IMR-90 (cell line): ENCODE measurements around the gene C1QL4. TPM values are rescaled to one million over a fixed set of nuclear protein-coding genes. Genes with fewer than 3 reads are reported as not detected.

Source experiments
- ATAC-seq: fragments of 200-7000 bp; cut with Tn5 transposase; 2 replicates; pipeline ENCODE4 v1.9.1; 2020; ENCODE audit warnings: low read depth, mild to moderate bottlenecking, moderate library complexity
- BruUV-seq: library from RNA; stranded (reverse); fragments of 400-500 nt; replicated peaks from 2 replicates; lab custom pipeline; 2021; lab: Mats Ljungman, UMichigan
- CTCF ChIA-PET: fragments of 300-600 bp; formaldehyde crosslinking; extraction: SDS; loops from one replicate; lab custom pipeline; 2021; ENCODE audit warnings: antibody characterized with exemption; lab: Yijun Ruan, JAX
- POLR2A ChIA-PET: fragments of 300-600 bp; sonication (Branson Sonifier 250); formaldehyde crosslinking; loops from one replicate; lab custom pipeline; 2022; ENCODE audit warnings: antibody characterized with exemption; ENCODE audit not compliant: unreplicated experiment; lab: Charles Lee
- DNase-seq: peaks from one replicate; pipeline ENCODE4 v3.0.0; 2013
- H2AFZ ChIP-seq: replicated peaks from 2 replicates; pipeline ENCODE3; 2013; ENCODE audit warnings: low read length, mild to moderate bottlenecking; ENCODE audit not compliant: poor library complexity
- H2AK5ac ChIP-seq: 2 replicates; pipeline ENCODE4 v1.6.1; 2013; ENCODE audit warnings: low read depth, low read length, inconsistent platforms
- H2AK9ac ChIP-seq: replicated peaks from 2 replicates; pipeline ENCODE3; 2013; ENCODE audit warnings: mild to moderate bottlenecking, low read depth, low read length, moderate library complexity; ENCODE audit not compliant: poor library complexity
- H2BK120ac ChIP-seq: 2 replicates; pipeline ENCODE4 v1.6.1; 2013; ENCODE audit warnings: low read depth, low read length, inconsistent platforms
- H2BK15ac ChIP-seq: 3 replicates; pipeline ENCODE4 v1.6.1; 2013; ENCODE audit warnings: low read depth, low read length, inconsistent platforms
- H2BK20ac ChIP-seq: 2 replicates; pipeline ENCODE4 v1.6.1; 2013; ENCODE audit warnings: low read depth, mild to moderate bottlenecking, inconsistent platforms, low read length, moderate library complexity
- H2BK5ac ChIP-seq: 2 replicates; pipeline ENCODE4 v1.6.1; 2013; ENCODE audit warnings: mild to moderate bottlenecking, low read depth, low read length, inconsistent platforms; ENCODE audit not compliant: poor library complexity, severe bottlenecking
- H3K14ac ChIP-seq: replicated peaks from 2 replicates; pipeline ENCODE4 v1.6.1; 2013; ENCODE audit warnings: low read depth, low read length, inconsistent platforms
- H3K18ac ChIP-seq: 2 replicates; pipeline ENCODE4 v1.6.1; 2013; ENCODE audit warnings: low read depth, low read length, control low read depth
- H3K23ac ChIP-seq: 2 replicates; pipeline ENCODE4 v1.6.1; 2013; ENCODE audit warnings: low read depth, low read length, inconsistent platforms
- H3K27ac ChIP-seq: 2 replicates; pipeline ENCODE4 v1.5.1; 2013; ENCODE audit warnings: mild to moderate bottlenecking, control low read depth, low read length; ENCODE audit not compliant: insufficient read depth
- H3K27me3 ChIP-seq: 2 replicates; pipeline ENCODE4 v1.6.1; 2013; ENCODE audit warnings: low read length; ENCODE audit not compliant: control insufficient read depth, insufficient read depth
- H3K36me3 ChIP-seq: 2 replicates; pipeline ENCODE4 v1.6.1; 2013; ENCODE audit warnings: low read length, mixed read lengths; ENCODE audit not compliant: control insufficient read depth, insufficient read depth
- H3K4ac ChIP-seq: 2 replicates; pipeline ENCODE4 v1.6.1; 2013; ENCODE audit warnings: low read depth, low read length, inconsistent platforms
- H3K4me1 ChIP-seq: 2 replicates; pipeline ENCODE4 v1.6.1; 2013; ENCODE audit warnings: low read length, mixed read lengths; ENCODE audit not compliant: control insufficient read depth, insufficient read depth
- H3K4me2 ChIP-seq: 2 replicates; pipeline ENCODE4 v1.6.1; 2013; ENCODE audit warnings: low read depth, mild to moderate bottlenecking, control low read depth, low read length, moderate library complexity
- H3K4me3 ChIP-seq: 2 replicates; pipeline ENCODE4 v1.5.1; 2013; ENCODE audit warnings: low read depth, mild to moderate bottlenecking, control low read depth, low read length, moderate library complexity; ENCODE audit not compliant: insufficient read depth
- H3K56ac ChIP-seq: 2 replicates; pipeline ENCODE4 v1.6.1; 2013; ENCODE audit warnings: low read length, inconsistent platforms; ENCODE audit not compliant: insufficient read depth; ENCODE audit errors: extremely low read depth
- H3K79me1 ChIP-seq, 2 experiments: 2 replicates each; pipeline ENCODE4 v1.6.1; 2013; ENCODE audit warnings: low read length in 2 of 2, inconsistent platforms in 1 of 2, low read depth in 1 of 2
- H3K9ac ChIP-seq: 2 replicates; pipeline ENCODE4 v1.6.1; 2013; ENCODE audit warnings: low read depth, low read length, control low read depth
- H3K9me1 ChIP-seq: 2 replicates; pipeline ENCODE4 v1.6.1; 2013; ENCODE audit warnings: low read length, inconsistent platforms; ENCODE audit not compliant: insufficient read depth
- H3K9me3 ChIP-seq: 2 replicates; pipeline ENCODE4 v1.6.1; 2013; ENCODE audit warnings: low read length; ENCODE audit not compliant: control insufficient read depth, insufficient read depth
- H4K20me1 ChIP-seq: 2 replicates; pipeline ENCODE4 v1.6.1; 2013; ENCODE audit warnings: low read length, inconsistent platforms; ENCODE audit not compliant: insufficient read depth
- H4K5ac ChIP-seq: 2 replicates; pipeline ENCODE4 v1.6.1; 2013; ENCODE audit warnings: mild to moderate bottlenecking, low read depth, low read length, control low read depth
- H4K8ac ChIP-seq, 2 experiments: 2 replicates each; pipeline ENCODE4 v1.6.1; 2013; ENCODE audit warnings: low read depth in 2 of 2, low read length in 2 of 2, control low read depth in 1 of 2, inconsistent platforms in 1 of 2
- H4K91ac ChIP-seq: 2 replicates; pipeline ENCODE4 v1.6.1; 2013; ENCODE audit warnings: low read depth, low read length, inconsistent platforms; ENCODE audit not compliant: insufficient read depth
- BHLHE40 ChIP-seq: fragments of 150-350 bp; IDR thresholded peaks from 2 replicates; pipeline ENCODE4 v1.6.1; 2016; ENCODE audit warnings: mild to moderate bottlenecking, low read depth, low read length
- CEBPB ChIP-seq: IDR thresholded peaks from 2 replicates; pipeline ENCODE4 v1.6.1; 2012; ENCODE audit warnings: low read depth, low read length, improper control_type of control experiment
- CHD1 ChIP-seq: IDR thresholded peaks from 2 replicates; pipeline ENCODE4 v1.6.1; 2012; ENCODE audit warnings: low read depth, low read length, improper control_type of control experiment
- CTCF ChIP-seq: conservative IDR thresholded peaks from 2 replicates; pipeline ENCODE4 v1.5.1; 2012; ENCODE audit warnings: mild to moderate bottlenecking, low read depth, low read length, improper control_type of control experiment
- ELK1 ChIP-seq: fragments of 150-350 bp; IDR thresholded peaks from 2 replicates; pipeline ENCODE4 v1.6.1; 2016; ENCODE audit warnings: low read depth, mild to moderate bottlenecking, low read length, moderate library complexity, borderline replicate concordance
- FOS ChIP-seq: fragments of 150-350 bp; IDR thresholded peaks from 2 replicates; pipeline ENCODE4 v1.6.1; 2016; ENCODE audit warnings: low read depth, low read length
- MAFK ChIP-seq: IDR thresholded peaks from 2 replicates; pipeline ENCODE4 v1.6.1; 2012; ENCODE audit warnings: low read depth, low read length, improper control_type of control experiment
- MAZ ChIP-seq: IDR thresholded peaks from 2 replicates; pipeline ENCODE4 v1.6.1; 2012; ENCODE audit warnings: low read depth, mild to moderate bottlenecking, low read length, improper control_type of control experiment, moderate library complexity, borderline replicate concordance
- NFE2L2 ChIP-seq: fragments of 150-350 bp; IDR thresholded peaks from 2 replicates; pipeline ENCODE4 v1.6.1; 2016; ENCODE audit warnings: low read depth, mild to moderate bottlenecking, low read length
- POLR2A ChIP-seq: IDR thresholded peaks from 2 replicates; pipeline ENCODE4 v1.6.1; 2012; ENCODE audit warnings: mild to moderate bottlenecking, low read depth, low read length
- RAD21 ChIP-seq: IDR thresholded peaks from 2 replicates; pipeline ENCODE4 v1.6.1; 2012; ENCODE audit warnings: low read length, improper control_type of control experiment
- RCOR1 ChIP-seq: IDR thresholded peaks from 2 replicates; pipeline ENCODE4 v1.6.1; 2012; ENCODE audit warnings: mild to moderate bottlenecking, low read length, improper control_type of control experiment; ENCODE audit not compliant: insufficient replicate concordance
- RFX5 ChIP-seq: IDR thresholded peaks from 2 replicates; pipeline ENCODE4 v1.8.0; 2012; ENCODE audit warnings: low read depth, mild to moderate bottlenecking, low read length, moderate library complexity
- SMC3 ChIP-seq: fragments of 150-350 bp; IDR thresholded peaks from 2 replicates; pipeline ENCODE4 v1.6.1; 2016; ENCODE audit warnings: low read depth, mild to moderate bottlenecking, antibody characterized with exemption, low read length, moderate library complexity
- WGBS, 2 experiments: methylation state at CpG; one replicate each; pipeline versions ENCODE4 v1.1.5 to v1.1.7; 2013; ENCODE audit warnings: missing lambda C conversion rate in 2 of 2; ENCODE audit not compliant: insufficient read length in 1 of 2; ENCODE audit errors: extremely low coverage in 2 of 2; 5-methylcytosine and 5-hydroxymethylcytosine counted together
- dilution Hi-C: fragments of 300-500 bp; cut with HindIII; formaldehyde crosslinking; loops from one replicate; pipeline ENCODE4 v1.14.3; 2018; ENCODE audit warnings: low sequenced_read_pairs; ENCODE audit not compliant: unreplicated experiment
- in situ Hi-C: fragments of 300-500 bp; cut with MboI; formaldehyde crosslinking; loops from 3 replicates; pipeline ENCODE4 v1.14.3; 2019; ENCODE audit warnings: low sequenced_read_pairs, inconsistent platforms, mixed read lengths
- intact Hi-C: fragments of 100-400 bp; cut with micrococcal nuclease; formaldehyde crosslinking; loops from 2 replicates; pipeline ENCODE4 v1.10.0; 2022
- polyA plus RNA-seq, 3 experiments: library from polyadenylated mRNA; depleted of rRNA; stranded (reverse); fragments of >200 nt; gene quantifications; 2 replicates each; pipeline ENCODE4 v1.2.3, GENCODE V29; 2012; ENCODE audit warnings: low replicate concordance in 1 of 3
- total RNA-seq: library from RNA; depleted of rRNA; stranded (reverse); fragments of >200 nt; gene quantifications from 2 replicates; pipeline ENCODE4 v1.2.3, GENCODE V29; 2012
- TF ChIP-seq, protein P1 (sequence below): fragments of 150-350 bp; IDR thresholded peaks from 2 replicates; pipeline ENCODE4 v1.6.1; 2017; ENCODE audit warnings: mild to moderate bottlenecking, antibody characterized with exemption, low read length, low read depth

Gene C1QL4
- total and polyA plus RNA-seq, 2 of the 4 experiments (the other 2 are of a cell fraction), result 0.18 to 0.46 TPM

- Histone ChIP-seq H4K20me1 (no peaks in the 10 kb centered on the region), H2BK120ac (no peak overlapping the region), H4K91ac (no peak overlapping the region), H4K5ac (no peak overlapping the region), H3K79me1 (peaks cover 5 to 17% of the 10 kb centered on the region in 2 experiments; a peak in 2 of 4 replicates), H3K23ac (no peak overlapping the region), H3K36me3 (no peaks in the 10 kb centered on the region), H3K14ac (no peak overlapping the region), H3K27ac (no peak overlapping the region), H4K8ac (no peak overlapping the region), H3K4me1 (peaks cover 3% of the 10 kb centered on the region), H2AK5ac (no peak overlapping the region), H2AFZ (no peak overlapping the region), H3K4me2 (no peak overlapping the region), H2BK20ac (no peak overlapping the region), H3K4ac (no peak overlapping the region), H3K18ac (no peak overlapping the region), H3K27me3 (peaks cover 1% of the 10 kb centered on the region; the same call in 1 of the 2 replicates), H3K4me3 (no peak overlapping the region), H2BK5ac (no peak overlapping the region), H2AK9ac (no peak overlapping the region), H3K56ac (no peak overlapping the region), H3K9ac (no peak overlapping the region), H2BK15ac (no peak overlapping the region), H3K9me3 (no peaks in the 10 kb centered on the region), H3K9me1 (peaks cover 2% of the 10 kb centered on the region; the same call in 1 of the 2 replicates)
- no CpG with 5 or more reads among the region's 2 CpGs for WGBS, 2 experiments
- ATAC-seq (no peak), DNase-seq (no peak)
- no TSS peak for BruUV-seq
- in situ Hi-C loops (no loop called here), intact Hi-C loops (no loop called here), dilution Hi-C loops (loop anchor here (25.0 kb wide), 1 partner anchor 160 kb away; no protein-coding TSS in a partner anchor)
- POLR2A ChIA-PET, result no interaction called here
- CTCF ChIA-PET, result interaction anchor here (1.0 to 2.3 kb wide), 3 partner anchors 10 to 228 kb away, joined by 4 to 8 read pairs (median 6); no protein-coding TSS in a partner anchor
- no peak for TF ChIP-seq ELK1
- TF ChIP-seq FOS, result no peak
- no peak for TF ChIP-seq CHD1
- no peak for TF ChIP-seq NFE2L2
- TF ChIP-seq CEBPB, result no peak
- TF ChIP-seq, protein P1, sequence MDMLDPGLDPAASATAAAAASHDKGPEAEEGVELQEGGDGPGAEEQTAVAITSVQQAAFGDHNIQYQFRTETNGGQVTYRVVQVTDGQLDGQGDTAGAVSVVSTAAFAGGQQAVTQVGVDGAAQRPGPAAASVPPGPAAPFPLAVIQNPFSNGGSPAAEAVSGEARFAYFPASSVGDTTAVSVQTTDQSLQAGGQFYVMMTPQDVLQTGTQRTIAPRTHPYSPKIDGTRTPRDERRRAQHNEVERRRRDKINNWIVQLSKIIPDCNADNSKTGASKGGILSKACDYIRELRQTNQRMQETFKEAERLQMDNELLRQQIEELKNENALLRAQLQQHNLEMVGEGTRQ, result no peak
- TF ChIP-seq RFX5, result no peak
- no peak for TF ChIP-seq CTCF
- no peak for TF ChIP-seq RAD21
- no peak for TF ChIP-seq POLR2A
- no peak for TF ChIP-seq BHLHE40
- TF ChIP-seq MAZ, result no peak
- no peak for TF ChIP-seq MAFK
- no peak for TF ChIP-seq SMC3
- TF ChIP-seq RCOR1, result no peak
Observed at GRCh38 chr12:49352351-49352750, 15.4 kb upstream of the C1QL4 start.
